HG03378 (cell line): ENCODE results near the gene WBP1L.
"Not testable (repeated sequence)": the region's sequence is repeated elsewhere in the genome, so short reads cannot be mapped to it uniquely, and the experiment has no call there.

Experiments
- ATAC-seq: cut with Tn5 transposase; IDR thresholded peaks from one replicate; pipeline ENCODE4 v1.9.1; 2021; ENCODE audit warnings: mild to moderate bottlenecking, moderate library complexity; ENCODE audit not compliant: unreplicated experiment

WBP1L gene

DNA sequence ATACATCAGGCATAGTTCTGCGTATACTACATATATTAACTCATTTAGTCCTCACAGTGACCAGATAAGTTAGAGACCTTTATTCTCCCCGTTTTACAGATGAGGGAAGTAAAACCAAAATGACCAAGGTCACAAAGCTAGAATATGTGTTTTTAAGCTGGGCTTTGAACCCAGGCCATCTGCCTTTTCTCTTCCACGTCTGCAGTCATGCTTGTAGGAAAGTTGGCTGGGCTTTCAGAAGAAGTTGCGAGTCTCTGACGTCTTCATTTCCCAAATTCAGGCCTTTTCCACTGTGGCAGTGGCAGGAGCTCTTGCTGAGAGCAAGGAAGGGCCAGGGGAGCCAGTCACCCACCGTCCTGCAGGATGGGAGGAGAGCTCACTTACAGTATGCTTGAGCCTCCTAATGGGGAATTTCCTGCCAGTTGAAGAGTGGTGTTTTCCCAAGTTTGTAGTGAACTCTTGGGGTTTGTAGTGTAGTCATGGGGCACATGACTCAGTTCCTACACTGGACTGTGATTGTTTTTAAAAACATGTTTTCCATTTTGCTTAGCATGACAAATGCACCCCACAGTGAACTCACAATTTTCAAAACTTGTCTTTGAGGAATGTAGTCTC, 59.3 kb downstream of the WBP1L start:
- ATAC-seq: no peak

DNA sequence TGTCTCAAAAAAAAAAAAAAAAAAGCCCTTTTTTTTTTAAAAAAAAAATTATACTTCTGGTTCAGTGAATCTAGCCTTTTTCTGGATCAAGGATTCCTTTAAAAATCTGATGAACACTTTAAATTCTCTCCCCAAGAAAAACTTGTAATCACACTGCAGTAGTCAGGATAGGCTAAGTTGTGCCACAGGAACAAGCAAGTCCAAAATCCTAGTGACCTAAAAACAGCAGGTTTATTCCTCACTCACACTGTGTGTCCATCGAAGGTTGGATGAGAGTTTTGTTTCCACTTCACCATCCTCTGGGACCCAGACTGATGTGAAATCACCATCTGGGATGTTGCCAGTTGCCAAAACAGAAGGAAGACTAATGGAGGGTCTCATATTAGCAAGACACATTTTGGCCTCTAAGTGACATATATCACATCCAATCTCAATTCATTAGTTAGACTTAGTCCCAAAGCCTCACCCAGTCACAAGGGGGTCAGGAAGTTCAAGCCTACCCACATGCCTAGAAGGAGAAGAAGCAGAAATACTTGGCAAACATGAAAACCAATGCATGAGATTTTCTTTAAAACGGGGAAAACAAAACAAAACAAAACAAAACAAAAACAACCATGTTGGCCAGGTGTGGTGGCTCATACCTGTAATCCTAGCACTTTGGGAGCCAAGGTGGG, 60.8 kb downstream of the WBP1L start:
- no peak for ATAC-seq

DNA sequence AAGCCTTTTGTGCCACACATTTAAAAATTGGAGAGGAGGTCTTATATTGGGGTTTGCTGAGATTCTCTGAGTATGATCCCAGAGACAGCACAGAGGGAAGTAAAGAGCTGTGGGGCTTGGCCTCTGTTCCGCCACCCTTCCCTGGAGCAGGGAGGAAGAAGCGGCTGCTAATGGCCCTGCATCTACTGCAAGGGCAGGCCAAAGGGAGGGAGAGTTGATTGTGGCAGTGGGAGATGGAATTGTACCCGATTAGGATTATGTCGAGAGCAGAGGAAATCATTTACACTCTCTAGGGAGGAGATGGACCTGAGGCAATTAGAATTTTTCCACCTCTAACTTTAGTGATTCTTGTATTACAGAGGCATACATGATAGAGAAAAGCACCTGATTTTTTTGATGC, 64.6 kb downstream of the WBP1L start:
- no peak for ATAC-seq

DNA sequence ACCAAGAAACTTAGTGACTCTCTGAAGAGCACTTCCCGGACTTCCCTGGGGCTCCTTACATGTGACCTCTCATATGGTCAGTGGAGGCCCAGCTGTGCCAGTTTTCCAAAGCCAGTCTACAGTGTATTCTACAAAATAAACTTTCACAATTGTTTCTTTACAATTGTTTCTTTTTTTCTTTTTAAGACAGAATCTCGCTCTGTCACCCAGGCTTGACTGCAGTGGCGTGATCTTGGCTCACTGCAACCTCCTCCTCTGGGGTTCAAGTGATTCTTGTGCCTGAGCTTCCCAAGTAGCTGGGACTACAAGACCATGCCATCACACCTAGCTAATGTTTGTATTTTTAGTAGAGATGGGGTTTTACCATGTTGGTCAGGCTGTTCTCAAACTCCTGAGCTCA, 67.6 kb downstream of the WBP1L start:
- ATAC-seq: no peak

DNA sequence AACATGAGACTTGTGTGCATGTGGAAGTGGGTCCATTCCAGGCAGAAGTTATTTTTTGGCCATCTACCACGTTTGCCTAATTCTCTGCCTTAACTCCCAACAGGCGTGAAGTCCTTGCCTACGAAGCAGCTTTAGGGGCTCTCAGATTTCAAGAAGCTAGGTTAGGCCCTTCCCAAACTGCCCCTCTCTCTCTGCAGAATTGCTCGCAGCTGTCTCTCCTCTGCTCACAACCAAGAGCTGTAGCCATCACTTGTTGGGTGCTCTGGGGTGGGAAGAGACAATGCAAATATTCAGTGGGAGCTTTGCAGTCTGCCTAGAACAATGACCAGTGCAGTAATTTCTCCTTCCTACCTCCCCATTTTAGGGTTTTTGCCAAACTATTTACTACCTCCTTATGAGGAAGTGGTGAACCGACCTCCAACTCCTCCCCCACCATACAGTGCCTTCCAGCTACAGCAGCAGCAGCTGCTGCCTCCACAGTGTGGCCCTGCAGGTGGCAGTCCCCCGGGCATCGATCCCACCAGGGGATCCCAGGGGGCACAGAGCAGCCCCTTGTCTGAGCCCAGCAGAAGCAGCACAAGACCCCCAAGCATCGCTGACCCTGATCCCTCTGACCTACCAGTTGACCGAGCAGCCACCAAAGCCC, 68.6 kb downstream of the WBP1L start:
- no peak for ATAC-seq

DNA sequence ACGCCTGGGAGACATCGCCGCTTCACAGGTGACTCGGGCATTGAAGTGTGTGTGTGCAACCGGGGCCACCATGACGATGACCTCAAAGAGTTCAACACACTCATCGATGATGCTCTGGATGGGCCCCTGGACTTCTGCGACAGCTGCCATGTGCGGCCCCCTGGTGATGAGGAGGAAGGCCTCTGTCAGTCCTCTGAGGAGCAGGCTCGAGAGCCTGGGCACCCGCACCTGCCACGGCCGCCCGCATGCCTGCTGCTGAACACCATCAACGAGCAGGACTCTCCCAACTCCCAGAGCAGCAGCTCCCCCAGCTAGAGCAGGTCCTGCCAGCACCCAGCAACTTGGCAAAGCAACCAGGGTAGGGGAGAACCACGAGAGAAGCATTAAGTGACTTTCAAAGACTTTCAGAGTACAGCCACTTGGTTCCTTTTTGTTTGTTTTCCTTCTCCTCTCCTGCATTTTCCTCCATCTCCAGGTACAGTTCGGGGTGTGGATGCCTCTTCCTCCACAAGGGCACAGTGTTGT, 69.3 kb downstream of the WBP1L start:
- no peak for ATAC-seq

DNA sequence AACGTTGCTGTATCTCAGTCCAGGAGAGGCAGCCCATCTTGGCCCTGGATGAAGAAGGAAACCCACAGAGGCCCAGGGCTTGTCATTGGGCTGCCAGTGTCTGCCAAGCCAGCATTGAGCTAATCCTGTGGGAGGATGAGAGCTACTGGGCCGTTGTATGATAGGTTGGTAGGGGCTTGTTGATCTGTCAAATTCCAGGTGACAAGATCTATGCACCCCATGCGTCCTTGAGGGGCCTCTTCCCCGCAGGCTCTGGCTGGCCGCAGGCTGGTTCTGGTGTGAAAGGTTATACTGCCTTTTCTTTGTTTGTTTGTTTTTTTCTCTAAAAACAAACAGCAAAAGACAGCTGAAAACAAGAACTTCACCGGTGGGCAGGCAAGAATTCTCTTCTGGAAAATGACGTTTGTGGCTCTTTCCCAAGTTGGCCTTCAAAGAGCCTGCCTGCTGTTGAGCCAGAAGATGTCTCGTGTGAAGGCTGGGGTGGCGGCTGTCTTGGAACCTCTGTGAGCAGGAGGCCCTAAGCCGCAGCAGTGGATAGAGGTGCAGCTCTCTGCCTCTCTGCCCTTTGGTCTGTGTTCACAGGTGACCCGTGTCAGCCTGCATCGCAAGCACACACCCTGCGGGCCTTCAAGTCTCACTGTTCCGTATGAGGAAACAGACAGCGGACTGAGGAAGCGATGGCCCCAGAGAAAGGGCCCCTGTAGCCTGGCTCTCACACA, 70.1 kb downstream of the WBP1L start:
- no peak for ATAC-seq

DNA sequence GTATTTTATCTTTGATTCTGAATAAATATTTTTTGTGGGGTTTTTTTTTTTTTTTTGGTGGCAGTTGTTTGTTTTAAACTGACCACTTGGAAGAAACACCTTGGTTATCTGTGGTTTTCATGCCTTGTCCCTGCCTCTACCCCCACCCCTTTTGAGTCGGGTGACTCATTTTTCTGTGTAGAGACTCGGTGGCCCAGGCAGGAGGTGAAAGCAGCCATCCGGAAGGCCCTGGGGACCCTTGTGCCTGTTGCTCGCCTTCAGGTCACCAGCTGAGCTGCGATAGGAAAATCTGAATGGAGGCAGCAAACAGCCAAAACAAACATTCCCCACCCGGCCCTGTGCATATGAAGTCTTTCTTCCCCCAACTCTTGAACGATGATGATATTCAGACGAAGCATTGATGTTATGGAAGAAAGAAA, 70.7 kb downstream of the WBP1L start:
- ATAC-seq: no peak

DNA sequence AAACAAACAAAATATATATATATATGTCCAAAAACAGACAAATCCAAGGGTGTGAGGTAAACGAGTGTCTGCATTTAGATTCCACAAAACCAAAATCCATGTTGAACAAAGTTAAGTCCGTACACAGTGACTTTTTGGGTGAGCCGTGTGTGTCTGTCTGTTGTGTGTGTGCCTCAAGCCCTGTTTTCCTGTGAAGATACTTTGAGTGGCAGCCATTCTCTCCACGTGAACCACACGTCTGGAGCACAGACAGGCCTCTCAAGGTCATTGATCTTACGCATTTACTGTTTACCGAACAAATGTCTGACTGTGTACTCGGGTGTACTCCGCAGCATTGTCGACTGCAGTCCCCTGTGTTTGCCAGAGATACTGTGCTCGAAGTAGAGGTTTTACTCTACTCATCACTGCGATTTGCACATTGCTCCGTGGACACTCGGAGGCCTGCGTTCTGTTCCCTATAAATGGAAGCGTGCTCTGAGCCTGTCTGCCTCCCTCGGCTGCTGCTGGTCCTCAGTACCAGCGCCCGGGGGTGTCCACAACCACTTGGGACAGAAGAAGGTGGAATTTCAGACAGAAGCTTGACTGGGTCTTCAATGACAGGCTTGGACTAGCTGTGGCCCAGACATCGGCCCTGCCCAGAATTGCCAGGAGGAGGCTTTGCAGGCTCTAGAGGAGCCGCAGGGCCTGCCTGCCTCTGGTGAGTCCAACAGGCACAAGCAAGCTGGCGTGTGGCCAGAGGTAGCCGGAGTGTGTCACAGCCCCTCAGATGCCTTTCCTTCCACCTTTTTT, 71.3 kb downstream of the WBP1L start:
- ATAC-seq: no peak

DNA sequence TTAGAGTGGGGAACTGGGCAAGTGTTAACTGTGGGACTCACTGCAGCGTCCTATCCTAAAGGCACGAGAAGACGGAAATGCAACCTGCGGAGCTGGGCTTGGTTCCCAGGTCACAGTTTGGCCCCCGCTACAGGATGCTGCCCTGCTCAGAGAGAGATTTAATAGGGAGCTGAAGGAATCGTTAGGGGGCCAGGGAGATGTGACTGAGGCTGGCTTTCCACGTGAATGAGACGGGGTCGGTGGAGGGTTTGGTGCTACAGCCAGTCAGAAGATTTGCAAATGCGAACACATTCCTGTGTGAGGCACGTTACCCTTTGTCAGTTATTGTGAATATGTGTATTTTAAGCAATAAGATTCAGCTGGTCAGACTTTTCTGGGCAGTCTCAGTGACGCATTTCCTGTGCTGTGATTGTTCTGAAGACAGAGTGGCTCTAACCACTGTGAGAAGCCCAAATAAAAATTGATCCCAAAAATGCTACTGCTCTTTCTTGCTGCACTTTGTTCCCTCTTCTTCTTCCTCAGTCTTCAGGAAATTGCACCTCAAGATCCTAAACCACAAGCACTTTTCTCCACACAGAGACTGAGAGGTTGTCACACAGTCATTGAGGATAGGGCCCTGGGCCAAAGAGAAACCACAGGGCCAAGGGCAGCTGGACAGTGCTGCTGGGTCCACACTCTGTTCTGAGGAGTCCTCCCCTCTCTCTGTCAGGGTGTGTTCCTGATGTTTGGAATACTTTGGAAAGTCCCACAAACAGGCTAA, 72.2 kb downstream of the WBP1L start:
- no peak for ATAC-seq

DNA sequence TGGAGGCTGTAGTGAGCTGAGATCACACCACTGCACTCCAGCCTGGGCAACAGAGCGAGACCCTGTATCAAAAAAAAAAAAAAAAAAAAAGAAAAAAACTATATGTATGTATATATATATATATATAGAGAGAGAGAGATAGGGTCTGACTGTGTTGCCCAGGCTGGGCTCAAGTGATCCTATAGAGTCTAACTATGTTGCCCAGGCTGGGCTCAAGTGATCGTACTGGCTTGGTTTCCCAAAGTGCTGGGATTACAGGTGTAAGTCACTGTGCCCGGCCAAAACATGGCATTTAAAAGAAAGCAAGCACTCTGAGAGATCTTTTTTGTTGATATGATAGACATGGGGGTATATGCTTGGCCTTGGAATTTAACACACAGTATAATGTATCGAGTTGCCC, 73.4 kb downstream of the WBP1L start:
- ATAC-seq: no peak

DNA sequence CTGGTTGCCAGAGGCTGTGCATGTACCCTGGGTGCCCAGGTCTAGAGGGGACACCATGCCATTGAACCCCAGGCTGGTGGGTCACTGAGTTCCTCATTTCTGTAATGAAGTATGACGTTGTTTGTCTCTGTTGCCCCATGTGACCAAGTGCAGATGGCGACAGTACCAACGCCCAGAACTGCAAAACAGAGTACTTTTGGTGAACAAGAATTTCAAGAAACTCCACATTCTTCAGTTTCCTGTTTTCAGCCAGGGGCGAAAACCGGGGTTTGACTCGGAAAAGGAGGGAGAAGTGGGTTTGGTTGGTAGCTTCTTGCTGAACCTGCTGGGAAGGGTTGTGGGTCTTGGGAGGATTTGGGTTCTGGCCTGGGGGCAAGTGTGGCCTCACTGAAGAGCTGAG, 75.3 kb downstream of the WBP1L start:
- no peak for ATAC-seq

DNA sequence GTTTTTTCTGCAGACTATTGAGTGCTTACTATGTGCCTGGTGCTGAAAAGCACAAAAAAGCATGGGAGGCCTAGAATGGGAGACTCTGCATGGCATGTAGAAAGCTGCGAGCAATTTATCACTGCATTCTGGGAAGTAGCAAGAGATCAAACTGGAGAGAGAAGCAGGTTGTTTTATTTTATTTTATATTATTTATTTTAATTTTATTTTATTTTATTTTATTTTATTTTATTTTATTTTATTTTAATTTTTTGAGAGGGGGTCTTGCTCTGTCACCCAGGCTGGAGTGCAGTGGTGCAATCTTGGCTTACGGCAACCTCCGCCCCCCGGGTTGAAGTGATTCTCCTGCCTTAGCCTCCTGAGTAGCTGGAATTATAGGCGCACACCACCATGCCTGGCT, 76.3 kb downstream of the WBP1L start:
- ATAC-seq: not testable (repeated sequence)

DNA sequence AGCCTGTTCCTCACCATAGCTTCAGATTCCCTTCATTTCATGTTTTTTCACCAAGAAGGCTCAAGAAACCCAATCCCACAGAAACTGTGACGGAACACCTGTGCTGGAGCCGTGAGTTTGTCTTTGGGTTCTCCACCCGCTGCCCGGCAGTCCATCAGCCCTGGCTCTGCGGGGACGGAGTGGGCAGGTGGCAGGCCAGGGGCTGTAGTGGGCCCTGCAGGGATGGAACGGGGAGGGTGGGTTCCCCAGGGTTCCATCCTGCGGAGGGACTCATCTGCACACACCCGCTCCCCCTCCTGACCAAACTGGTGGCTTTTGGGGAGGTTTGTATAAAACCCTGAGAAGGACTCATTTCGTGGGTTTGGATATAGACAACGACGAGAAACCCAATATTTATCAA, 78.5 kb downstream of the WBP1L start:
- ATAC-seq: no peak

DNA sequence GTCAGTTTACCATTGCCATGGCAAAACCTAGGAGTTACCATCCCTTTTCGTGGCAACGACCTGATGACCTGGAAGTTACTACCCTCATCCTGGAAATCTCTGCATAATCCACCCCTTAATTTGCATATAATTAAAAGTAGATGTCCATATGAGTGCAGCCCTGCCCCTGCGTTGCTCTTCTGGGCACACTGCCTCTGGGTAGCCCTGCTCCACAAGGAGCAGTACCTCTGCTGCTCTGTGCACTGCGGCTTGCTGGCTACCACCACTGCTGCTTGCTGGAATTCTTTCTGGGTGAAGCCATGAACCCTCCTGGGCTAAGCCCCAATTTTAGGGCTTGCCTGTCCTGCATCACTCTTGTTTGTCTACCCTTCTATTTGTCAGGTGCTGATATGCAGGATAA, 80.9 kb downstream of the WBP1L start:
- no peak for ATAC-seq

DNA sequence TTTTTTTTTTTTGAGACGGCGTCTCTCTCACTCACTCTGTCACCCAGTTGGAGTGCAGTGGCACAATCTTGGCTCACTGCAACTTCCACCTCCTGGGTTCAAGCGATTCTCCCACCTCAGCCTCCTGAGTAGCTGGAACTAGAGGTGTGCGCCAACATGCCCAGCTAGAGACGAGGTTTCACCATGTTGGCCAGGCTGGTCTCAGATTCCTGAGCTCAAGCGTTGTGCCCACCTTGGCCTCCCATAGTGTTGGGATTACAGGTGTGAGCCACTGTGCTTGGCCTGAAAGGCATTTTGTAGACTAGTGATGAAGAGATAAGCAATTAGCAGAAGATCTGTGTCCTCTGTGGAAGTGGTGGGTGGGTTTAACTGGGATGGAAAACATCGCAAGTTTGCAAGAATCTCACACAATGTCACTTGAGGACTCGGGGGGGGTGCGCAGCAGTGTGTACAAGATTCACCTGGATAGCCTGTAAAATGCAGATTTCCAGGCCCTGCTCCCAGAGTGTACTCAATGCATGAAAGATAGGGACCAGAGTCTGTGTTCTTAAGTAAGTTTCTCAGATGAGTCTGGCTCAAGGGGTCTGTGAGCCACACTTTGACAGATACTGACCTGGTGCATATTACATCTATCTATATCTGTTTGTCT, 82.5 kb downstream of the WBP1L start:
- ATAC-seq: no peak

DNA sequence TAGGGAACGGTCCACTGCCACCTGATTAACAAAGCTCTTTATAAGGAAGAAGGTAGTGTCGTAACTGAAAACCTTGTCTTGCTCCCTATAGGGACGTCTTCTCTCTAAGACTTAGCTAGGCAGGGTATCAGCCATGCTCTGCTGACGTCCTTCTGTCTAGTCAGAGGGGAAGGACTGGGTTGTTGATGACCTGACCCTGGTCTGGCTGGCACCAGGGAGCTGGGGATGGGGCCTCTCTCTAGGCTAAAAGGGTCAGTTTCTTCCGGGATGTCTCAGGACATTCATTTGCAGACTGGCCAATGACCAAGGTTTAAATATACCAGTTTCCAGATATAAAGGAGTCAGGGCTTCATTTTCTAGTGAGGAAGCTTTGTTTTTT, 83.8 kb downstream of the WBP1L start:
- ATAC-seq: no peak

DNA sequence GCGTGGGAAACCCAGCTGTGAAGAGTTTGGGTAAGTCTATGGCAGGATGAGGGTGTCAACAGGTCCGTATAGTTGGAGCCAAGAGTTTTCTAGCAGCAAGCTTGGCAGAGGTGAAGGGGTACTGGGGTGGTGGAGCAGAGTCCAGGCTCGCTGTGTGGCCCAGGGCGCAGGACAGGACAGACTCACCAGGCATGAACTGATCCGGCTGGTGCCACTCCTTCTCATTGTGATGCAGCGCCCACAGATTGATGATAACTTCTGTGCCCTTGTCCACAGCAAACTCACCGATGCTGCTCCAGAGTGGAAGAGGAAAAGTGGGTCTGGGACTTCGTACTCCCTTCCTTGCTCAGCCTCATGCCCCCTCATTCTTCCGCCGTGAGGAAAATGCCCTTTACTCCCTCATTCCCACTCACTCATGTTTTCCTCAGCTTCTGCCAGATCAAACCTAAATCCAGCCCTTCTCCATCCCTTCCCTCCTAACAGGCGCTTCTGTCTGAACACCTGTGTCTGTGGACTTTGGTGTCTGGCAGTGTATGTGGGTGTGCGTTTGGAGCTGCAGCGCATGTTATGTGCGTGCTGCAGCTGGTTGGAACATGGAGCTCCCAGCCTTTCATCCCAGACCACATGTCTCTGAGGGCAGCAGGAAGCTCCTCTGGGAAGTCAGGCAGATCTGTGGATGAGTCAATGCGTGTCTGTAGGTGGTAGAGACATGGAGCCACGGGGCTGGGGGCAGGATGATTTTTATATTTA, 87.7 kb downstream of the WBP1L start:
- no peak for ATAC-seq

DNA sequence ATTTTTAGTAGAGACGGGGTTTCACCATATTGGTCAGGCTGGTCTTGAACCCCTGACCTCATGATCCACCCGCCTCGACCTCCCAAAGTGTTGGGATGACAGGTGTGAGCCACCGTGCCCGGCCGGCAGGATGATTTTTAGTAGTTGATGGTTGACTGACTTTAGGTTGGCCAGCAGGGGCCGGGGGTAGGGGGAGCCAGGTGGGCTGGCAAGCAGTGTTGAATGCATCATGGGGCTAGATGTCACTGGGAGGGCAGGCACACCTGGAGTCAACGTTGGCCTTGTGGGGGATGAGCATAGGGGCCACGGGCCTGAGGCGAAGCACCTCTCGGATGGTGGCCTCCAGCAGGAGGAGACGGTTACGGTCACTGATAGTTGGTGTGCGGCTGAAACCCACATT, 88.5 kb downstream of the WBP1L start:
- ATAC-seq: no peak
